CD4-positive, alpha-beta T cell treated with Interleukin-10 for 1 hour (primary cell): ENCODE measurements around the gene LIMK1.

Experiments used
- DNase-seq: peaks from one replicate; pipeline ENCODE4 v3.0.0-alpha.2; 2020

Gene LIMK1

DNA sequence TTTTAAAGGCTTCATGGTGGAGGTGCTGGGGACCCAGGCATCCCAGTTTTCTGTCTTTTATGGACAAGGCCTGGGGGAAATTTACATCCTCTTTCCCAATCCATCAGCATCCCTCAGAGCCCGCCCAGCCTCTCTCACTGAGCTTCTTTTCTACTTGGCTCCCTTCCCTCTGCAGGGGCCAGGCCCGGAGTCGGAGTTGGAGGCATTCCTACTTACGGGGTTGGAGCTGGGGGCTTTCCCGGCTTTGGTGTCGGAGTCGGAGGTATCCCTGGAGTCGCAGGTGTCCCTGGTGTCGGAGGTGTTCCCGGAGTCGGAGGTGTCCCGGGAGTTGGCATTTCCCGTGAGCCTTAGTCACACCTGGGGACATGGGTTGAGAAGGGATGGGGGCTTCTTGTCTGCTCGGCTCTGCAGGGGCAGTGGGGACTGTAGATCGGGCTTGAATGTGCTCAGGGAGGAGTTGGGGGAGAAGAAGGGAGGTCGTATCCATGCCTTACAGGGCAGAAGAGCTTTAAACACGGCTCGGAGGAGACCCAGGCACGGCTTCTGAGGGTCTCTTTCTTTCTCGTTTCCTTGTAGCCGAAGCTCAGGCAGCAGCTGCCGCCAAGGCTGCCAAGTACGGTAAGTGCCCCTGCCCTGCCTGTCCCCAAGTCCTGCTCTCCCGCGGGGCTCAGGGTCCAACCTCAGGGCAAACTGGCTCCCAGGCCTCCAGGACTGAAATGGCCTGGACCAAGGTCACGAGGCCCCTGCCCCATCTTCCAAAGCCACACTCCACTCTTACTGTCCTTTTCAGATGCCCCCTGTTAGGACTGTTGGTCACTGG, 27.3 kb upstream of the LIMK1 start:
- no peak for DNase-seq

DNA sequence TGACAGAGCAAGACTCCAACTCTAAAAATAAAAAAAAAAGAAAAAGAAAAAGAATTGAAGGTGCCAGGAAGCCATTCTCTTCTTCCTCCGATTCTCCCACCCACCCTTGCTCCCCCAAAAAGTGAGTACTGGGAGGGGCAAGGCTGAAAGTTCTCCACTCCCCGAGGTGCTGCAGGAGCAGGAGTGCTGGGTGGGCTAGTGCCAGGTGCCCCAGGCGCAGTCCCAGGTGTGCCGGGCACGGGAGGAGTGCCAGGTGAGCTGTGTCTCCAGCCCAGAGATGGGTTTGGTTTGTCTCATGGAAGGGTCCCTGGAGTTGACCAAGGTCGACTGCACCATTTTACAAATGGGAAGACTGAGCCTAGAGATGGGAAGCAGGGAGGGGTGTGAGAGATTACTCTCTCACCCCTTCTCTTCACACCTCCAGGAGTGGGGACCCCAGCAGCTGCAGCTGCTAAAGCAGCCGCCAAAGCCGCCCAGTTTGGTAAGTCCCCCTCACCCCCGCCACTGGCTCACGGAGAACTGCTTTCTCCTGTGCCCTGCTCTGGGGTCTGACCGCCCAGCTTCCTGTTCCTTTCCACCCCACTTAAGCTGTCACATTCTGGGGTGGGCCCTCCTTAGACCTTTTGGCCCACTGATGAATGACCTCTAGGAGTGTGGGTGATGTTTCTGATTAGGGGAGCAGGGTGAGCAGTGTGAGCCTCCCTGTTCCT, 26.2 kb upstream of the LIMK1 start:
- DNase-seq: no peak

DNA sequence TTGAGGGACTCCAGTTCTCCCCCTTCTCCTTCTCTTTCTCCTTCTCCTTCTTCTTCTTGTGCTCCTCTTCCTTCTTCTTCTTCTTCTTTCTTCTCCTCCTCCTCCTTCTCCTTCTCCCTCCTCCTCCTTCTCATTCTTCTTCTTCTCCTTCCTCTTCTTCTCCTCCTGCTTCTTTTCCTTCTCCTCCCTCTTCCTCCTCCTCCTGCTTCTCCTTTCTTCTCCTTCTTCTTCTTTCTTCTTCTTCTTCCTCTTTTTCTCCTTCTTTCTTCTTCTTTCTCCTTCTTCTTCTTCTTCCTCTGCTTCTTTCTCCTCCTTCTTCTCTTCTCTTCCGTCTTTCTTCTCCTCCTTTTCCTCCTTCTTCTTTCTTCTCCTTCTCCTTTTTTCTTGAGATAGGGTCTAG, 25.6 kb upstream of the LIMK1 start:
- no peak for DNase-seq

DNA sequence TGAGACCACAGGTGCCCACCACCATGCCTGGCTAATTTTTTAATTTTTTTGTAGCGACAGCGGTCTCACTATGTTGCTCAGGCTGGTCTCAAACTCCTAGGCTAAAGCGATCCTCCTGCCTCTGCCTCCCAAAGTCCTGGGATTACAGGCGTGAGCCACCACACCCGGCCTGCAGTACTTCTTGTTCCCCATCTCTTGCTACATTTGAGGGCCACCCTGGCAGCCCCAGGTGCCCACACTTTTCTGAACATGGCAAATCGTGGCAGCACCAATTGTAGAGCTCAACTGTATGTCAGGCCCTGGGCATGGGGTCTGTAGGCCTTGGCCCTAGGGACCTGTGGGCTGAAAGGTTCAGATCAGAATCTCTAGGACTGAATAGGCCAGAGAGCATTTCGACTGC, 25.1 kb upstream of the LIMK1 start:
- no peak for DNase-seq

DNA sequence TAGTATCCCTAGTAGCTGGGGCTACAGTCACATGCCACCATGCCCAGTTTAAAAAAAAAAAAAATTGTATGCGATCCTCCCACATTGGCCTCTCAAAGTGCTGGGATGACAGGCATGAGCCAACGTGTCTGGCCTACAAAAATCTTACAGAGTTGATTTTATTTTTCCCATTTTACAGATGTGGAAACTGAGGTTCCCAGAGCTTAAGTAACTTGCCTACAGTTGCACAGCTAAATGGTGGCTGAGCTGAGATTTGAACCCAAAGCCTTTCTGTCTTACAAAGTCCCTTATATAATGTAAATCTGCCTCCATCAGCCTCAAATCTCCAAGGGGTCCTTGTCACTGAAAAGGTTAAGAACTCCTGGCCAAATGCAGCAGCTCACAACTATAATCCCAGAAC, 24.6 kb upstream of the LIMK1 start:
- DNase-seq: no peak

DNA sequence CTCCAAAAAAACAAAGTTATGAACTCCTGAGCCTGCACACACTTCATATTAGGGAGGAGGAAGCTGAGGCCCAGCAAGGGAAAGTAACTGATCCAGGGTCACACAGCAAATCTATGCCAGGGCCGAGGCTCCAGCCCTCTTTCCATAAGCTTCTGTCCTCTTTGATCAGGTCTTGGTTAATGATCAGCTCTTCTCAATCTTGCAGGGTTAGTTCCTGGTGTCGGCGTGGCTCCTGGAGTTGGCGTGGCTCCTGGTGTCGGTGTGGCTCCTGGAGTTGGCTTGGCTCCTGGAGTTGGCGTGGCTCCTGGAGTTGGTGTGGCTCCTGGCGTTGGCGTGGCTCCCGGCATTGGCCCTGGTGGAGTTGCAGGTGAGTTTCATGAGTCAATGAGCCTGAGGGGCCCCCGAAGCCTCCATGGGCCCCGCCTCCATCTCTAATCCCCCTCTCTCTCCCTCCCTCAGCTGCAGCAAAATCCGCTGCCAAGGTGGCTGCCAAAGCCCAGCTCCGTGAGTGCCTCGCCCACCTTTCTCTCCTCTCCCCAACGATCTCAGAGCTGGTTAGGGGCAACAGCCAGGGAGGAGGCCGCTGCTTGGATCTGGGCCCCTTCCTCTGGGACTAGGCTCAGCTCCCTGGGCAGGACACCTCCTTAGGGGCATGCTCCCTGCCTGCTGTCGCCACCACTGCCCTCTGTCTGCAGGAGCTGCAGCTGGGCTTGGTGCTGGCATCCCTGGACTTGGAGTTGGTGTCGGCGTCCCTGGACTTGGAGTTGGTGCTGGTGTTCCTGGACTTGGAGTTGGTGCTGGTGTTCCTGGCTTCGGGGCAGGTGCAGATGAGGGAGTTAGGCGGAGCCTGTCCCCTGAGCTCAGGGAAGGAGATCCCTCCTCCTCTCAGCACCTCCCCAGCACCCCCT, 23.7 kb upstream of the LIMK1 start:
- DNase-seq: no peak

DNA sequence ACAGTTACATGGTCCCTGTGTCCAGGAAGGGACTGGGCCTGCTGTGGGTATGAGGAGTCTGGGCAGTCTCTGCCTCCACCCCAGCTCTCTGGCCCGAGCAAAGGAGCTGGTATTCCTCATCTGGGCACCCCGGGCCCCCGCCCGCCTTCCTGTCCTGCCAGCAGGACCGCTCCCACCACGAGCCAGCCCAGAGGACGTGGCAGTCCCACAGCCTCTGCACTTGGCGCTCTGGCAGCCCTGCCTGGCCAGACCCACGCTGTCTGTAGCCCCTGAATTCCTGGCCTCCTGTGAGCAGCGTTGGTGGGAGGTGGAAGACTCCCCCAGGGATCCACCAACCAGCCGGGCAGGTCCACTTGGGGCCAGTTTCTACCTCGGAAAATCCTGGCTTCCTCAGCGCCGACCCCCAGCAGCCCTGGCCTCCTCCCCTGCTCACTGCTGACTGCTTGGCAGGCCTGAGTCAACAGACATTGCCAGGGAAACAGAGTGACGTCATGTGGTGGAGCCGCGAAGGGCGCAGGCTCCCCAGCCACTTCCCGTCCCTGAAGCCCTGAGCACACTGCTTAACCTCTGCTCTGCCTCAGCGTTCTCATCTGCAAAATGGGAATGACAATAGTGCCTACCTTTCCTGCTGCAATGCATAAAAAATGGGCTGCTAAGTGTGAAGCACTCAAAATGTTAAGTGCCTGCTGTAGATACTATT, 21.6 kb upstream of the LIMK1 start:
- DNase-seq: peak; percentile 87

DNA sequence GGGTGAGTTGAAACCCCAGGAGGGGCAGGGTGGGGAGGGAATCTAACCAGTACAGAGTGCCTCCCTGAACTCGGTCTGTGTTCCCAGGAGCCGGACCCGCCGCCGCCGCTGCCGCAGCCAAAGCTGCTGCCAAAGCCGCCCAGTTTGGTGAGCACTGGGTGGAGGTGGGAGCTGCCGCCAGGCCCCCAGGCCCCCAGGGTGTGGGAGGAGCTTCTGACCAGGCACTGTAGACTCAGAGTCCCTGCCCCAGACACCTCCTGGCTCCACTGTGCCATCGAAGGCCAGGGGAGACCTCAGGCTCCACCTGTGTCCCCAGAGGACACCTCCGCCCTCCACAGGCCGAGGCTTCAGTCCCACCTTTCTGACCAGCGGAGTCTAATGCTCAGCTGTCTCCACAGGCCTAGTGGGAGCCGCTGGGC, 20.4 kb upstream of the LIMK1 start:
- no peak for DNase-seq

DNA sequence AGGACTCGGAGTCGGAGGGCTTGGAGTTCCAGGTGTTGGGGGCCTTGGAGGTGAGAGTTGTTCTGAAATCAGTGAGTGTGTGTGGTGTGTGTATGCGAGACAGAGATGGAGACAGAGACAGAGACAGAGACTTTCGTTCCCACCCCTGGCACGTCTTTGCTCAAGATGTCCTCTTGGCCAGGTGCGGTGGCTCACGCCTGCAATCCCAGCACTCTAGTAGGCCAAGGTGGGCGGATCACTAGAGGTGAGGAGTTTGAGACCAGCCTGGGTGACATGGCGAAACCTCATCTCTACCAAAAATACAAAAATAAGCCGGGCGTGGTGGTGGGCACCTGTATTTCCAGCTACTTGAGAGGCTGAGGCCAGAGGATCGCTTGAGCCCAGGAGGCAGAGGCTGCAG, 20.0 kb upstream of the LIMK1 start:
- DNase-seq: no peak

DNA sequence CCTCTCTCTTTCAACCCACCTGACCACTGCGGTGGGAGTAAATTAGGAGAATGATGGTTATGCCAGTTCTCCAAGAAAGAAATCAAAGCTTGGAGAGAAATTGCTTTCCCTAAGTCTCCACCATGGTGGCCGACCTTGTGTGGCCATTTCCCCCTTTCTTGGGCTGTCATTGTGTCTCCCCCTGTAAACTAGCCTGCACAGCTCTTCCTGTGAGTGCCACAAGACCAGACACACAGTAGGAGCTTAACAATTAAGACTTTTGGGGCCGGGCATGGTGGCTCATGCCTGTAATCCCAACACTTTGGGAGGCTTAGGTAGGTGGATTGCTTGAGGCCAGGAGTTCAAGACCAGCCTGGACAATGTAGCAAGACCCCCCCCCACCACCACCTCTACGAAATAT, 18.9 kb upstream of the LIMK1 start:
- DNase-seq: no peak

DNA sequence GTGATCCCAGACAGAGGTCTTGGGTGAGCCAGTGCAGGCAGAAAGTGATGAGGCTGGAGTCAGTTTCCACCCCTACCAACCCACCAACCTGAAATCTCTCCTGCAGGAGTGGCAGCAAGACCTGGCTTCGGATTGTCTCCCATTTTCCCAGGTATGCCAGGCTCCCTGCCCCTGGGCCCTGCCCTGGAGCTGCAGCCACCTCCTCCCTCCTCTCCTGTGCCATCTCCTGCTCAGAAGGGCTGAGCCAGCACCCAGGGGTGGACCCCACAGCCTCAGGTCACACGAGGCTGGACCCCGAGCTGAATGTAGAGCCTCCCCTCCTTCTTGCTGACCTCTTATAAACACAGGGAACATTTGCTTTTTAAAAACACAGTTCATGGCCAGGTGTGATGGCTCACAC, 17.0 kb upstream of the LIMK1 start:
- no peak for DNase-seq

DNA sequence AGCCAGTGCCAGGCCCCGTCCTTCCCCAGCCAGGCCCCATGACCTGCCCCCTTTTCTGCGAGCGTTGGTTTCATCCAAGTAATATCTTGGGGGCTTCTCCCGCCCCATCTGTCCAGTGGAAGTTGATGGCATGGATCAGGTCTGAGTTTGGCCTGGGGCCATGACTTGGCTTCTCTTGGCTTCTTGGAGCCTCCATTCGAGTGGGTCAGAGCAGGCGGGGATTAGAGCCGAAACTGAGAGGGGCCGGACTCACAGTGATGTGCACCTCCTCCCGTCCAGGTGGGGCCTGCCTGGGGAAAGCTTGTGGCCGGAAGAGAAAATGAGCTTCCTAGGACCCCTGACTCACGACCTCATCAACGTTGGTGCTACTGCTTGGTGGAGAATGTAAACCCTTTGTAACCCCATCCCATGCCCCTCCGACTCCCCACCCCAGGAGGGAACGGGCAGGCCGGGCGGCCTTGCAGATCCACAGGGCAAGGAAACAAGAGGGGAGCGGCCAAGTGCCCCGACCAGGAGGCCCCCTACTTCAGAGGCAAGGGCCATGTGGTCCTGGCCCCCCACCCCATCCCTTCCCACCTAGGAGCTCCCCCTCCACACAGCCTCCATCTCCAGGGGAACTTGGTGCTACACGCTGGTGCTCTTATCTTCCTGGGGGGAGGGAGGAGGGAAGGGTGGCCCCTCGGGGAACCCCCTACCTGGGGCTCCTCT, 15.1 kb upstream of the LIMK1 start:
- DNase-seq: no peak

DNA sequence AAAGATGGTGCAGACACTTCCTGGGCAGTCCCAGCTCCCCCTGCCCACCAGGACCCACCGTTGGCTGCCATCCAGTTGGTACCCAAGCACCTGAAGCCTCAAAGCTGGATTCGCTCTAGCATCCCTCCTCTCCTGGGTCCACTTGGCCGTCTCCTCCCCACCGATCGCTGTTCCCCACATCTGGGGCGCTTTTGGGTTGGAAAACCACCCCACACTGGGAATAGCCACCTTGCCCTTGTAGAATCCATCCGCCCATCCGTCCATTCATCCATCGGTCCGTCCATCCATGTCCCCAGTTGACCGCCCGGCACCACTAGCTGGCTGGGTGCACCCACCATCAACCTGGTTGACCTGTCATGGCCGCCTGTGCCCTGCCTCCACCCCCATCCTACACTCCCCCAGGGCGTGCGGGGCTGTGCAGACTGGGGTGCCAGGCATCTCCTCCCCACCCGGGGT, 14.5 kb upstream of the LIMK1 start:
- DNase-seq: no peak

DNA sequence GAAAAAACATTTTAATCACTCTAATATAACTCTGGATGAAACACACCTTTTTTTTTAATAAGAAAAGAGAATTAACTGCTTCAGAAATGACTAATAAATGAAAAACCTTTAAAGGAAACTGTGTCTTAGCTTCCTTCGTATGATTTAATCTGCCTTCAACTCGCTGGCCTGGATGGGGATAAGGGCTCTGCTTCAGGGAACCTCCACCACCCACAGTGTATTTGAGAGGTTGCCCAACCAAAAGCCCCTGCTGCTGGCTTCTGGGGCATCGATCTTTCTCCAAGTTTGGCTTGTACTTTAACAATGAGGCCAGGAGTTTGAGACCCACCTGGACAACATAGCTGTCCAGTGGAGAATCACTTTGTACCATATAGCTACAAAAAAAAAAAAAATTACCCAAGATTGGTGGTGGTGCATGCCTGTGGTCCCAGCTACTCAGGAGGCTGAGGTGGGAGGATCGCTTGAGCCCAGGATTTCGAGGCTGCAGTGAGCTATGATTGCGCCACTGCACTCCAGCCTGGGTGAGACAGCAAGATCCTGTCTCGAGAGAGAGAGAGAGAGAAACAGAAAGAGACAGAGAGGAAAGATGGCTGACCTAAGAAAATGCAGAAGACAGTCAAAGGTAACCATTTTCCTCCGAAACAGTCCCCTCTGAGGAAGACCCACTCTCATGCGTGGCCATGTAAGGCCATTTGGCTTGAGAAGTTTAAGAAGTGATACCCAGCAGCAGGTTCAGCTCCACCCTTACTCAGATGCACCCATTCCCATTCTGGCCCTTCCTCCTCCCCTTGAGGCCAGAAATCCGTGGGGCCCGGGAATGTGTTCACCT, 13.6 kb upstream of the LIMK1 start:
- no peak for DNase-seq

DNA sequence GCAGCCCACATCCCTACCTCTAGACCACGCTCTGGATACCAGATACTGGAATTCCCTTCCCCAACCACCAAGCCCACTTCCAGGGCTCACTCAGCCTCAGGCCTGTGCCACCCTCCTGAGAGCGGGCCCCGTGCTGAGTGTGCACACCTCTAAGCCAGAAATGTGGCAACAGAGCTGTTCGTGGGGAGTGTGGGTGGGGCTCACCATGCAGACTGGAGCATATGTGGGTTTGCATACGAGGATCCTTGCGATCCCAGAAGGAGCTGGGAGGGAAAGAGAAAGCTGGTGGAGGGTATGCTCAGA, 13.0 kb upstream of the LIMK1 start:
- DNase-seq: no peak

DNA sequence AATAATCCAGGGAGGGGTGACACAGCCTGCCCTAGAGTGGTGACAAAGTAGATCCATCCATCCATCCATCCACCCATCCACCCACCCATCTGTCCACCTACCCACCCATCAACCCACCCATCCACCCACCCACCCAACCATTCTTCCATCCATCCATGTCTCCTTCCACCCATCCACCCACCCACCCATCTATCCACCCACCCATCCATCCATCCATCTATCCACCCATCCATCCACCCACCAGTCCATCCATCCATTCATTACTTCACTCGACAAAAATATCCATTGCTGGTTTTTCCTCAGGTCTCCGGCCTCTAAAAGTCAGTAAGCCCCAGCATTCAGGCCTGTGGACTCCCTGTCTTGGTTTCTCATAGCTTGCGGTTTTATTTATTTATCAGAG, 12.5 kb upstream of the LIMK1 start:
- no peak for DNase-seq

DNA sequence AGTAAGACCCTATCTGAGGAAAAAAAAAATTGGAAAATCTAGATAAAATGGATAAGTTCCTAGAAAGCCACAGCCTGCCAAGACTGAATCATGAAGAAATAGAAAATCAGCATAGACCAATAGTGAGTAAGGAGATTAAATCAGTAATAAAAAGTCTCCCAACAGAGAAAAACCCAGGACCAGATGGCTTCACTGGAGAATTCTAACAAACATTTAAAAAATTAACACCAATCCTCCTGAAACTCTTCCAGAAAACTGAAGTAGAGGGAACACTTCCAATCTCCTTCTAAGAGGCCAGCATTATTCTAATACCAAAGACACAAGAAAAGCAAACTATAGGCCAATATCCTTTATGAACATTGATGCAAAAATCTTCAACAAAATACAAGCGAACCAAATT, 8.8 kb upstream of the LIMK1 start:
- no peak for DNase-seq

DNA sequence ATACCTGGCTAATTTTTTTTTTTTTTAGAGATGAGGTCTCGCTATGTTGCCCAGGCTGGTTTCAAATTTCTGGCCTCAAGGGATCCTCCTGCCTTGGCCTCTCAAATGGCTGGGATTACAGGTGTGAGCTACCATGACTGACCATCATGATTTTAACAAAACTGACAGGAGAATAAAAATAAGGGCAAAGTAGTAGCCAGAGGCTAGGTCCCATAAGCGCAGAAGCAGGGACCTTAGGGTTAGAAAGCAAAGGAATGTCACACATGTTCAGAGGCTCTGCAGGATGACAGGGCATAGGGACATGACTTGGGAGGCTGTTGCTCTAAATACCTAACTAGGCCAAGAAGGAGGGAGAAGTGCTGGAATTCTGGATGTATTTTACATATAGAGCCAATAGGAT, 5.1 kb upstream of the LIMK1 start:
- DNase-seq: no peak

DNA sequence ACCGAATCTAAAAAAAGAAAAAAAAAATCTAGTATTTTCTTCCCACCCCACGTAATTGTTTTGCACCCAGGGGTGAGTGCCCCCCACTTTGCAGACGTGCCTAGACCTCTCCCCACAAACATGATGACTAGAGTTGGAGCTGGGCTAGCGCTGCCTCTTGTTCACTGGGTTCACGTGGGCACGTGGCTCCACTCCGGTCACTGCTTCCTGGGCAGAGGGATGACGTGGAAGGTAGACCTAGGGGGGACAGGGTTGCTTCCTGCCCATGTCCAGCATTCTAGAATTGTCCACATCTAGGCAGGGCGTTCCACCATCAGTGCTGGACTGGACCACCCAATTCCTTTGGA, 861 bp upstream of the LIMK1 start:
- no peak for DNase-seq

DNA sequence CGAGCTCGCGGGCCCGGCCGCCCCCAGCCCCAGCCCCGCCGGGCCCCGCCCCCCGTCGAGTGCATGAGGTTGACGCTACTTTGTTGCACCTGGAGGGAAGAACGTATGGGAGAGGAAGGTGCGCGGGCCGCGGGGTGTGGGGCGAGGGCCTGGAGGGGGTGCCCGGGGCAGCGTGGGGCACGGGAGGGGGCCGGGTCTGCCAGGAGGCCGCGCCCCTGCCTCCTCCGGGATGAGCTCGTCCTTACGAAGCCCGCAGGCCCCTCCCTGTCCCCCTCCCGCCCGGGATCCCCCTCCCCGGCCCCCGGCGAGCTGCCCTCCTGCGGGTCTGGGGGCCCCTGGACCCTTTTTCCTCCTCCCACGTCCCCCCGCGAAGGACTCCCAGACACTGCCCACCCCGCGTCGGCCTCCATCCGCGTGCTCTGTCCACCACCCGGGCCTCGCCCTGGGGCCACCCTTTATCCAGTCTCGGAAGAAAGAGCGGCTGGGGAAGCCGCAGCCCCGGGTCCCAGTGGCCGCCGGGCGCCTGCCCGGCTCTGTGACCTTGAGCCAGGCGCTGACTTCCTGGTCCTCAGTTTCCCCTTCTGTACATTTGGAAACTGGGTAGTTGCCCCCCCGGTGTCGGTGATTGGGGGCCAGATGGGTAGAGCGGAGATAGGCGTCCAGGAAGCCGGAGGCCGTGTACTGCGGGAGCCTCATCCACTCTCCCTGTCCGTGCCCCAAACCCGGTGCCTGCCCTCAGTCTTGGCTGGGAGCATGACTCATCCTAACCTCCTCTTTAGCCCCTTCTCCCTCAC, 521 bp downstream of the LIMK1 start:
- peak; percentile 16 for DNase-seq
